GM12872 (cell line): Measurements from ENCODE around the gene OR2K2.

ENCODE experiments used
- TF ChIP-seq, protein P1 (sequence below): IDR thresholded peaks from 3 replicates; pipeline ENCODE4 v1.5.1; 2011; ENCODE audit warnings: low read depth, mild to moderate bottlenecking, low read length, moderate library complexity; ENCODE audit not compliant: insufficient read depth

OR2K2 gene

DNA sequence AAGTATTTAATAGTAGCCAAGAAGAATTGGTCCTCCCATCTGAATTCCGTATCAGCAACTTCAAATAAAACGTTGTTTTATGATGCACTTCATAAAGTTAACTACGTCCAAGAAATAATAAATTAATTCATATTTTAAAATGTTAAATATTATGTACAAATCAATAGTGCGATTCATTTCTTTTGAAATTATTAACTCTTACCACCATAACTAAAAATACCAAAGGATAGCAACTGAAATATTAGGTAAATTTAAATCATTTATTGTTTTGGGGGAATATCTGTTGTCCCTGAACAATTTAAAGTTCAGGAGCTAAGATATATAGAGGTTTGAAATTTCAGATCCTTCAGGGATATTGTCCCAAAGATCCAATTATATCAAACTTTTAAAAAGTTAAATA lies at the start of gene OR2K2:
OR2K2 (minus strand) TSS at position 101 of the 400 bp plus-strand sequence. CDS start 1,791 bp downstream, outside the sequence.
- TF ChIP-seq, protein P1, sequence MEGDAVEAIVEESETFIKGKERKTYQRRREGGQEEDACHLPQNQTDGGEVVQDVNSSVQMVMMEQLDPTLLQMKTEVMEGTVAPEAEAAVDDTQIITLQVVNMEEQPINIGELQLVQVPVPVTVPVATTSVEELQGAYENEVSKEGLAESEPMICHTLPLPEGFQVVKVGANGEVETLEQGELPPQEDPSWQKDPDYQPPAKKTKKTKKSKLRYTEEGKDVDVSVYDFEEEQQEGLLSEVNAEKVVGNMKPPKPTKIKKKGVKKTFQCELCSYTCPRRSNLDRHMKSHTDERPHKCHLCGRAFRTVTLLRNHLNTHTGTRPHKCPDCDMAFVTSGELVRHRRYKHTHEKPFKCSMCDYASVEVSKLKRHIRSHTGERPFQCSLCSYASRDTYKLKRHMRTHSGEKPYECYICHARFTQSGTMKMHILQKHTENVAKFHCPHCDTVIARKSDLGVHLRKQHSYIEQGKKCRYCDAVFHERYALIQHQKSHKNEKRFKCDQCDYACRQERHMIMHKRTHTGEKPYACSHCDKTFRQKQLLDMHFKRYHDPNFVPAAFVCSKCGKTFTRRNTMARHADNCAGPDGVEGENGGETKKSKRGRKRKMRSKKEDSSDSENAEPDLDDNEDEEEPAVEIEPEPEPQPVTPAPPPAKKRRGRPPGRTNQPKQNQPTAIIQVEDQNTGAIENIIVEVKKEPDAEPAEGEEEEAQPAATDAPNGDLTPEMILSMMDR = no peak

- TF ChIP-seq, protein P1 = no peak
Measured at GRCh38 chr9:111375817-111376564, 46.0 kb upstream of the OR2K2 start.

GRCh38 chr9:111375062-111375461 lies 45.0 kb upstream of the OR2K2 start:
- TF ChIP-seq, protein P1 = no peak

GRCh38 chr9:111372297-111372696 lies 42.3 kb upstream of the OR2K2 start:
- TF ChIP-seq, protein P1 = no peak

DNA sequence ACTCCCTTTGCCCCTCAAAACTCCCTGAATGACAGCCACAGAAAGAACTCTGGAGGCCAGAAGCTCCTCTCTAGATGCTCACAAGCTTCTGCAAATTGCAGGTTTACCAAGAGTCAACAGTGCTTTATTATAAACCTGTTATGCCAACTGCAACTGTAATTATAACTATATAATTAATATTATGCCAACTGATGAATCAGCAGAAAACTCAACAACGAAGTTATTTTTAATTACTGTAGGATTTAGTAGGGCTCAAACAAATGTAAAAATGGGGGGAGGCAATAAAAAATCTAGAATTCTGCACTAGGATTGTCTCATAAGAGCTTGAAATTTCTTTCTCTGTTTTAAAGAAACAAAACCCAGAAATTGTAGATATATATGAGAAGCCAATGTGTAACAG lies 37.0 kb upstream of the OR2K2 start:
- TF ChIP-seq, protein P1 = no peak

GRCh38 chr9:111362526-111362925 lies 32.5 kb upstream of the OR2K2 start:
- TF ChIP-seq, protein P1 = no peak

GRCh38 chr9:111360881-111361280 lies 30.9 kb upstream of the OR2K2 start:
- TF ChIP-seq, protein P1 = no peak
